ENCODE data around the gene NTMT1.
"Not testable (repeated sequence)": the region's sequence is repeated elsewhere in the genome, so short reads cannot be mapped to it uniquely, and the experiment has no call there.

Gene NTMT1

GRCh38 chr9:129586245-129586644 lies 39.7 kb upstream of the NTMT1 start:
- peaks cover 20% of the 10 kb centered on the region for H3K4me1 ChIP-seq (ENCODE audit: control insufficient read depth, insufficient read depth, low read length)
- no peaks in the 10 kb centered on the region for H3K9me3 ChIP-seq (ENCODE audit: control insufficient read depth, low read length)
- H3K36me3 ChIP-seq (ENCODE audit: control insufficient read depth, insufficient read depth, low read length), result no peaks in the 10 kb centered on the region
- H3K27ac ChIP-seq (ENCODE audit: insufficient read depth, low read depth, low read length, poor library complexity, severe bottlenecking), result no peak overlapping the region
- WGBS, 2 experiments, result 86 to 100% methylated on average over 1 of the region's 1 CpG
- no peak overlapping the region for H3K4me3 ChIP-seq (ENCODE audit: insufficient read depth, low read depth, low read length)
- no peaks in the 10 kb centered on the region for H3K27me3 ChIP-seq (ENCODE audit: control insufficient read depth, insufficient read depth, low read length, poor library complexity, severe bottlenecking)

- Histone ChIP-seq H3K4me1 (ENCODE audit: control insufficient read depth, insufficient read depth, low read length) (peaks cover 21% of the 10 kb centered on the region), H3K9me3 (ENCODE audit: control insufficient read depth, low read length) (no peaks in the 10 kb centered on the region), H3K27me3 (ENCODE audit: control insufficient read depth, insufficient read depth, low read length, poor library complexity, severe bottlenecking) (no peaks in the 10 kb centered on the region), H3K4me3 (ENCODE audit: insufficient read depth, low read depth, low read length) (no peak overlapping the region), H3K36me3 (ENCODE audit: control insufficient read depth, insufficient read depth, low read length) (no peaks in the 10 kb centered on the region), H3K27ac (ENCODE audit: insufficient read depth, low read depth, low read length, poor library complexity, severe bottlenecking) (no peak overlapping the region)
- 81% methylated on average over 8 of the region's 8 CpGs for WGBS, 2 experiments
Measured at GRCh38 chr9:129586685-129587084, 39.3 kb upstream of the NTMT1 start.

GRCh38 chr9:129587487-129588262 lies 38.3 kb upstream of the NTMT1 start:
- H3K36me3 ChIP-seq (ENCODE audit: control insufficient read depth, insufficient read depth, low read length), result no peaks in the 10 kb centered on the region
- no peaks in the 10 kb centered on the region for H3K27me3 ChIP-seq (ENCODE audit: control insufficient read depth, insufficient read depth, low read length, poor library complexity, severe bottlenecking)
- H3K27ac ChIP-seq (ENCODE audit: insufficient read depth, low read depth, low read length, poor library complexity, severe bottlenecking), result no peak overlapping the region
- 85 to 87% methylated on average over 23 of the region's 23 CpGs for WGBS, 2 experiments
- H3K4me1 ChIP-seq (ENCODE audit: control insufficient read depth, insufficient read depth, low read length), result peaks cover 28% of the 10 kb centered on the region
- H3K9me3 ChIP-seq (ENCODE audit: control insufficient read depth, low read length), result no peaks in the 10 kb centered on the region
- H3K4me3 ChIP-seq (ENCODE audit: insufficient read depth, low read depth, low read length), result no peak overlapping the region

GRCh38 chr9:129590466-129590865 lies 35.5 kb upstream of the NTMT1 start:
- H3K36me3 ChIP-seq (ENCODE audit: control insufficient read depth, insufficient read depth, low read length), result no peaks in the 10 kb centered on the region
- WGBS, 2 experiments, result 49 to 61% methylated on average over 6 of the region's 6 CpGs
- H3K27ac ChIP-seq (ENCODE audit: insufficient read depth, low read depth, low read length, poor library complexity, severe bottlenecking), result peak overlapping the region; percentile 38
- no peaks in the 10 kb centered on the region for H3K9me3 ChIP-seq (ENCODE audit: control insufficient read depth, low read length)
- no peak overlapping the region for H3K4me3 ChIP-seq (ENCODE audit: insufficient read depth, low read depth, low read length)
- peaks cover 39% of the 10 kb centered on the region for H3K4me1 ChIP-seq (ENCODE audit: control insufficient read depth, insufficient read depth, low read length)
- peaks cover 3% of the 10 kb centered on the region for H3K27me3 ChIP-seq (ENCODE audit: control insufficient read depth, insufficient read depth, low read length, poor library complexity, severe bottlenecking)

- WGBS, 2 experiments, result 42 to 43% methylated on average over 5 of the region's 5 CpGs
Measured at GRCh38 chr9:129591916-129592315, 34.0 kb upstream of the NTMT1 start.

GRCh38 chr9:129592790-129593189 lies 33.2 kb upstream of the NTMT1 start:
- H3K4me1 ChIP-seq (ENCODE audit: control insufficient read depth, insufficient read depth, low read length), result peaks cover 51% of the 10 kb centered on the region
- not testable (repeated sequence) for H3K27me3 ChIP-seq (ENCODE audit: control insufficient read depth, insufficient read depth, low read length, poor library complexity, severe bottlenecking); H3K4me3 ChIP-seq (ENCODE audit: insufficient read depth, low read depth, low read length); H3K9me3 ChIP-seq (ENCODE audit: control insufficient read depth, low read length); H3K36me3 ChIP-seq (ENCODE audit: control insufficient read depth, insufficient read depth, low read length); H3K27ac ChIP-seq (ENCODE audit: insufficient read depth, low read depth, low read length, poor library complexity, severe bottlenecking)
- 85 to 88% methylated on average over 10 of the region's 10 CpGs for WGBS, 2 experiments

More at GRCh38 chr9:129591916-129592315, 34.0 kb upstream of the NTMT1 start:
- peaks cover 47% of the 10 kb centered on the region for H3K4me1 ChIP-seq (ENCODE audit: control insufficient read depth, insufficient read depth, low read length)
- no peak overlapping the region for H3K27ac ChIP-seq (ENCODE audit: insufficient read depth, low read depth, low read length, poor library complexity, severe bottlenecking)
- peaks cover 3% of the 10 kb centered on the region for H3K27me3 ChIP-seq (ENCODE audit: control insufficient read depth, insufficient read depth, low read length, poor library complexity, severe bottlenecking)
- H3K4me3 ChIP-seq (ENCODE audit: insufficient read depth, low read depth, low read length), result no peak overlapping the region
- no peaks in the 10 kb centered on the region for H3K9me3 ChIP-seq (ENCODE audit: control insufficient read depth, low read length)
- H3K36me3 ChIP-seq (ENCODE audit: control insufficient read depth, insufficient read depth, low read length), result no peaks in the 10 kb centered on the region

- no peak overlapping the region for H3K4me3 ChIP-seq (ENCODE audit: insufficient read depth, low read depth, low read length)
- no peak overlapping the region for H3K27ac ChIP-seq (ENCODE audit: insufficient read depth, low read depth, low read length, poor library complexity, severe bottlenecking)
- 89 to 94% methylated on average over 7 of the region's 7 CpGs for WGBS, 2 experiments
- H3K9me3 ChIP-seq (ENCODE audit: control insufficient read depth, low read length), result no peaks in the 10 kb centered on the region
- H3K36me3 ChIP-seq (ENCODE audit: control insufficient read depth, insufficient read depth, low read length), result no peaks in the 10 kb centered on the region
- H3K4me1 ChIP-seq (ENCODE audit: control insufficient read depth, insufficient read depth, low read length), result peaks cover 48% of the 10 kb centered on the region
- H3K27me3 ChIP-seq (ENCODE audit: control insufficient read depth, insufficient read depth, low read length, poor library complexity, severe bottlenecking), result peaks cover 3% of the 10 kb centered on the region
Measured at GRCh38 chr9:129594632-129595031, 31.3 kb upstream of the NTMT1 start.

- 72 to 82% methylated on average over 4 to 5 of the region's 5 CpGs for WGBS, 2 experiments
- H3K4me3 ChIP-seq (ENCODE audit: insufficient read depth, low read depth, low read length), result no peak overlapping the region
- H3K9me3 ChIP-seq (ENCODE audit: control insufficient read depth, low read length), result no peaks in the 10 kb centered on the region
- H3K27ac ChIP-seq (ENCODE audit: insufficient read depth, low read depth, low read length, poor library complexity, severe bottlenecking), result no peak overlapping the region
- H3K36me3 ChIP-seq (ENCODE audit: control insufficient read depth, insufficient read depth, low read length), result no peaks in the 10 kb centered on the region
- peaks cover 45% of the 10 kb centered on the region for H3K4me1 ChIP-seq (ENCODE audit: control insufficient read depth, insufficient read depth, low read length)
- peaks cover 3% of the 10 kb centered on the region for H3K27me3 ChIP-seq (ENCODE audit: control insufficient read depth, insufficient read depth, low read length, poor library complexity, severe bottlenecking)
Measured at GRCh38 chr9:129595311-129595741, 30.6 kb upstream of the NTMT1 start.

GRCh38 chr9:129595903-129596540 lies 29.9 kb upstream of the NTMT1 start:
- Histone ChIP-seq H3K4me3 (ENCODE audit: insufficient read depth, low read depth, low read length) (no peak overlapping the region), H3K36me3 (ENCODE audit: control insufficient read depth, insufficient read depth, low read length) (no peaks in the 10 kb centered on the region), H3K4me1 (ENCODE audit: control insufficient read depth, insufficient read depth, low read length) (peaks cover 40% of the 10 kb centered on the region), H3K27me3 (ENCODE audit: control insufficient read depth, insufficient read depth, low read length, poor library complexity, severe bottlenecking) (peaks cover 3% of the 10 kb centered on the region), H3K9me3 (ENCODE audit: control insufficient read depth, low read length) (no peaks in the 10 kb centered on the region), H3K27ac (ENCODE audit: insufficient read depth, low read depth, low read length, poor library complexity, severe bottlenecking) (peak overlapping the region; percentile 76)
- 86 to 90% methylated on average over 6 of the region's 6 CpGs for WGBS, 2 experiments

GRCh38 chr9:129596541-129597331 lies 29.2 kb upstream of the NTMT1 start:
- no peaks in the 10 kb centered on the region for H3K9me3 ChIP-seq (ENCODE audit: control insufficient read depth, low read length)
- 2 to 4% methylated on average over 32 of the region's 33 CpGs for WGBS, 2 experiments
- no peaks in the 10 kb centered on the region for H3K36me3 ChIP-seq (ENCODE audit: control insufficient read depth, insufficient read depth, low read length)
- peaks cover 3% of the 10 kb centered on the region for H3K27me3 ChIP-seq (ENCODE audit: control insufficient read depth, insufficient read depth, low read length, poor library complexity, severe bottlenecking)
- H3K27ac ChIP-seq (ENCODE audit: insufficient read depth, low read depth, low read length, poor library complexity, severe bottlenecking), result peak overlapping the region; percentile 76
- H3K4me3 ChIP-seq (ENCODE audit: insufficient read depth, low read depth, low read length), result peak overlapping the region; percentile 39
- peaks cover 37% of the 10 kb centered on the region for H3K4me1 ChIP-seq (ENCODE audit: control insufficient read depth, insufficient read depth, low read length)
